Stromal cell of bone marrow (primary cell): ENCODE measurements around the gene NOP9.
A peak's percentile ranks its signal among the peaks of the same experiment; 100 is the strongest.

Source experiments
- DNase-seq: peaks from one replicate; pipeline ENCODE4 v3.0.0-alpha.2; 2012; ENCODE audit warnings: low read depth

The NOP9 gene

GRCh38 chr14:24283796-24284460 is 15.7 kb upstream of the NOP9 start:
- no peak for DNase-seq

GRCh38 chr14:24284501-24285035 is 15.1 kb upstream of the NOP9 start:
- no peak for DNase-seq

GRCh38 chr14:24285351-24285750 is 14.3 kb upstream of the NOP9 start:
- DNase-seq: no peak

- no peak for DNase-seq
Measured at GRCh38 chr14:24286996-24287395, 12.7 kb upstream of the NOP9 start.

GRCh38 chr14:24289649-24290280 is 9.9 kb upstream of the NOP9 start:
- no peak for DNase-seq

- no peak for DNase-seq
Measured at GRCh38 chr14:24290746-24291145, 8.9 kb upstream of the NOP9 start.

GRCh38 chr14:24291446-24292117 is 8.1 kb upstream of the NOP9 start:
- no peak for DNase-seq

- DNase-seq: no peak
Measured at GRCh38 chr14:24292118-24292807, 7.4 kb upstream of the NOP9 start.

GRCh38 chr14:24293525-24293924 is 6.1 kb upstream of the NOP9 start:
- DNase-seq: no peak

- DNase-seq: peak; percentile 85
Measured at GRCh38 chr14:24296341-24297157, 3.1 kb upstream of the NOP9 start.

GRCh38 chr14:24297190-24297964 is 2.3 kb upstream of the NOP9 start:
- DNase-seq: no peak

- peak; percentile 50 for DNase-seq
Measured at GRCh38 chr14:24298892-24299254, 777 bp upstream of the NOP9 start.

- DNase-seq: no peak
Measured at GRCh38 chr14:24300326-24300980, 803 bp downstream of the NOP9 start.

- no peak for DNase-seq
Measured at GRCh38 chr14:24304019-24304387, 4.4 kb downstream of the NOP9 start.

GRCh38 chr14:24307156-24307574 is 7.5 kb downstream of the NOP9 start:
- no peak for DNase-seq

GRCh38 chr14:24307575-24308341 is 8.1 kb downstream of the NOP9 start, which contains the start of gene CIDEB:
CIDEB (minus strand) TSS chr14:24307977; CDS start chr14:24307858, 119 bp downstream.
- no peak for DNase-seq

GRCh38 chr14:24308342-24309124 is 8.9 kb downstream of the NOP9 start:
- DNase-seq: no peak

GRCh38 chr14:24309538-24310264 is 10.1 kb downstream of the NOP9 start, which contains the start of gene LTB4R2:
LTB4R2 (plus strand) TSS chr14:24310140; CDS start chr14:24310665, 525 bp downstream.
- DNase-seq: no peak
